ENCODE measurements around the gene CYP4F8. TPM values are rescaled to one million over a fixed set of nuclear protein-coding genes. Genes with fewer than 3 reads are reported as not detected.

Gene CYP4F8
- total RNA-seq, 1 donor from 2014 or later: not detected

DNA sequence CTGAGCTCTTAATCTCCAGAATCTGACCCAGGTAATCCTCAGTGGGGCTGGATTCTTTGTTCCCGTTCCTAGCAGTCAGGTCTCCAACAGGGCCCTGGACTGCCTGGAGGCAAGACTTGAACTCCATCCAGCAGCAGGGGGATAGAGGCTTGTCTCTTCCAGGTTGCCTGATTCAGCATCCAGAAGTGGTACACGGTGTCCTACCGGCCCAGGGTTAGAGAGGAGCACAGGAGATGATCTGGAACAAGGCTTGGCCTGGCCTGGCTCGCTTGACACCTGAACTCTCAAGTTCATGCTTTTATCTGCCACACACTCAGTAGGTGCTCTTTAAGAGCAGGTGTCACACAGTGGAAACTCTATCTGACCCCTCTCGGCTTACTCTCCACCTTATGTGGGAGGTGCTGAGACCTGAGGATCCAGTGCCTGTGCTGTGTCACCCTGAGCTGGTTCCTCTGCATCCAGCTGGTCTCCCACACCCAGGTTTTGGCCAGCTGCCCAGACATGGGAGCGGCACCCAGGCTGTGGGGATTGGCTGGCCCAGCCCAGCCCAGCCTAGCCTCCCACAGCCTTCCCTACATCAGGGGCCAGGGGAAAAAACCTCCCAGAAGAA, 25.4 kb downstream of the CYP4F8 start, which contains the start of gene CYP4F3:
TSS of gene CYP4F3 (plus strand) at position 604 of the 610 bp plus-strand sequence. CDS start 519 bp downstream, outside the sequence.
- TF ChIP-seq CTCF (IDR thresholded peaks at IDR 0.05; ENCODE audit: insufficient read depth, low read length, poor library complexity, severe bottlenecking): no peak
- DNase-seq (ENCODE audit: low read depth): no peak
- H3K36me3 ChIP-seq (ENCODE audit: control insufficient read depth, insufficient read depth, low read length): no peaks in the 10 kb centered on the region
- no peak within 1 kb of the TSS for H3K4me3 ChIP-seq (ENCODE audit: low read depth, low read length)
- no peaks in the 10 kb centered on the region for H3K27me3 ChIP-seq (ENCODE audit: control insufficient read depth, insufficient read depth, low read length)

DNA sequence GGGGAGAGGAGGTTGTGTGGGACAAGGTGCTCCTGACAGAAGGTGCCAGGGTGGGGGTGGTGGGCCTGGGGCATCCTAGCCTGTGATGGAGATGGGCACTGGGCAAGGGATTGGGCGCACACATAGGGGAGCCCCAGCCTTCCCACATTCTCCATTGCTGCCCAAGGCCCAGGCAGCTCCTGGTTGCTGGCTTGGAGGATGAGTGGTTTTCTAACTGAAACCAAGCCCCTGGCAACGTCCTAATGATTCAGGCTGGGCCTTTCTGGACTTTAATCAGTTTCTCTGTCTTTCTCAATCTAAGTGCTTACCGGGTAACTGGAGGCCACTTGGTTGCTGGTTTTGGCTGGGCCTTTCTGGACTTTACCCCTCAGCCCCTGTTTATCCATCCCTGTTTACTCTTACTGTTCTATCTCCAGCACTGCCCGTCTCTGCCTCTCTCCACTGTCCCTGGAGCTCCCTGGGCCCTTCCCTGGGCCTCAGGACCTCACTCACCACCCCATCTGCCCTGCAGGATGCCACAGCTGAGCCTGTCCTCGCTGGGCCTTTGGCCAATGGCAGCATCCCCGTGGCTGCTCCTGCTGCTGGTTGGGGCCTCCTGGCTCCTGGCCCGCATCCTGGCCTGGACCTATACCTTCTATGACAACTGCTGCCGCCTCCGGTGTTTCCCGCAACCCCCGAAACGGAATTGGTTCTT, 26.0 kb downstream of the CYP4F8 start:
- Histone ChIP-seq H3K36me3 (ENCODE audit: control insufficient read depth, insufficient read depth, low read length) (no peaks in the 10 kb centered on the region), H3K4me3 (ENCODE audit: low read depth, low read length) (no peak overlapping the region), H3K27me3 (ENCODE audit: control insufficient read depth, insufficient read depth, low read length) (no peaks in the 10 kb centered on the region)
- no peak for DNase-seq (ENCODE audit: low read depth)
- TF ChIP-seq CTCF (IDR thresholded peaks at IDR 0.05; ENCODE audit: insufficient read depth, low read length, poor library complexity, severe bottlenecking): no peak

- Histone ChIP-seq H3K36me3 (ENCODE audit: control insufficient read depth, insufficient read depth, low read length) (no peaks in the 10 kb centered on the region), H3K27me3 (ENCODE audit: control insufficient read depth, insufficient read depth, low read length) (no peaks in the 10 kb centered on the region), H3K4me3 (ENCODE audit: low read depth, low read length) (no peak overlapping the region)
- DNase-seq (ENCODE audit: low read depth): no peak
- no peak for TF ChIP-seq CTCF (IDR thresholded peaks at IDR 0.05; ENCODE audit: insufficient read depth, low read length, poor library complexity, severe bottlenecking)
These were observed 27.0 kb downstream of the CYP4F8 start for GRCh38 chr19:15641901-15642491.

- H3K27me3 ChIP-seq (ENCODE audit: control insufficient read depth, insufficient read depth, low read length): no peaks in the 10 kb centered on the region
- no peak overlapping the region for H3K4me3 ChIP-seq (ENCODE audit: low read depth, low read length)
- H3K36me3 ChIP-seq (ENCODE audit: control insufficient read depth, insufficient read depth, low read length): no peaks in the 10 kb centered on the region
- TF ChIP-seq CTCF (IDR thresholded peaks at IDR 0.05; ENCODE audit: insufficient read depth, low read length, poor library complexity, severe bottlenecking): no peak
- no peak for DNase-seq (ENCODE audit: low read depth)
These were observed 27.8 kb downstream of the CYP4F8 start for GRCh38 chr19:15642807-15643206.

DNA sequence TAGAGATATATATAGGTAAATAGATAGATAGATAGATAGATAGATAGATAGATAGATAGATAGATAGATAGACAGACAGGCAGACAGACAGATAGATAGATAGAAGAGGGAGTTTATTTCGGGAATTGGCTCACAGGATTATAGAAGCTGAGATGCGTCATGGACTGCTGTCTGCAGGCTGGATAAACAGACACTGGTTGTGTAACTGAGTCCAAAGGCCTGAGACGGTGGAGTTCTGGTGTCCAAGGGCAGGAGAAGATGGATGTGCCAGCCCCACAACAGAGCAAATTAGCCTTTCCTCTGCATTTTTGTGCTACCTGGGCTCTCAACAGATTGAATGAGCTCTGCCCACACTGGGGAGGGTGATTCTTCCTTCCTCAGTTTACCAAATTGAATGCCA, 28.4 kb downstream of the CYP4F8 start:
- TF ChIP-seq CTCF (IDR thresholded peaks at IDR 0.05; ENCODE audit: insufficient read depth, low read length, poor library complexity, severe bottlenecking): no peak
- no peak overlapping the region for H3K4me3 ChIP-seq (ENCODE audit: low read depth, low read length)
- no peaks in the 10 kb centered on the region for H3K27me3 ChIP-seq (ENCODE audit: control insufficient read depth, insufficient read depth, low read length)
- no peaks in the 10 kb centered on the region for H3K36me3 ChIP-seq (ENCODE audit: control insufficient read depth, insufficient read depth, low read length)
- DNase-seq (ENCODE audit: low read depth): no peak

All from kidney epithelial cell (primary cell).